Mesenchymal stem cell (in vitro differentiated cells and primary cell): ENCODE measurements around the gene SRSF6.

ENCODE experiments used
- DNase-seq: peaks from one replicate; pipeline ENCODE4 v3.0.0-alpha.2; 2013
- H2AFZ ChIP-seq: one replicate; pipeline ENCODE4 v1.6.1; 2013; ENCODE audit warnings: low read depth, mild to moderate bottlenecking, control low read depth, inconsistent platforms, low read length, moderate library complexity
- H2AK5ac ChIP-seq: 2 replicates; pipeline ENCODE4 v1.6.1; 2013; ENCODE audit warnings: low read length, moderate library complexity, mild to moderate bottlenecking, inconsistent platforms; ENCODE audit not compliant: severe bottlenecking
- H2BK120ac ChIP-seq: one replicate; pipeline ENCODE4 v1.6.1; 2013; ENCODE audit warnings: low read depth, mild to moderate bottlenecking, inconsistent platforms, low read length, moderate library complexity
- H2BK12ac ChIP-seq, 2 experiments: one replicate each; pipeline ENCODE4 v1.6.1; 2013; ENCODE audit warnings: inconsistent platforms in 2 of 2, low read length in 2 of 2, mild to moderate bottlenecking in 2 of 2, moderate library complexity in 2 of 2, control low read depth in 1 of 2
- H2BK15ac ChIP-seq: one replicate; pipeline ENCODE4 v1.6.1; 2013; ENCODE audit warnings: mild to moderate bottlenecking, low read depth, inconsistent platforms; ENCODE audit not compliant: poor library complexity, severe bottlenecking
- H2BK5ac ChIP-seq: 2 replicates; pipeline ENCODE4 v1.6.1; 2013; ENCODE audit warnings: low read depth, mild to moderate bottlenecking, low read length, control low read depth, inconsistent platforms; ENCODE audit not compliant: poor library complexity, severe bottlenecking
- H3K14ac ChIP-seq, 2 experiments: one replicate each; pipeline ENCODE4 v1.6.1; 2013; ENCODE audit warnings: inconsistent platforms in 2 of 2, low read length in 2 of 2, control low read depth in 1 of 2, mild to moderate bottlenecking in 1 of 2, moderate library complexity in 1 of 2
- H3K18ac ChIP-seq, 2 experiments: one replicate each; pipeline ENCODE4 v1.6.1; 2013; ENCODE audit warnings: inconsistent platforms in 2 of 2, low read length in 2 of 2, control low read depth in 1 of 2, low read depth in 1 of 2, mild to moderate bottlenecking in 1 of 2
- H3K23ac ChIP-seq, 2 experiments: one replicate each; pipeline ENCODE4 v1.6.1; 2013; ENCODE audit warnings: inconsistent platforms in 2 of 2, low read length in 2 of 2, mild to moderate bottlenecking in 2 of 2, moderate library complexity in 2 of 2, control low read depth in 1 of 2
- H3K27ac ChIP-seq: 2 replicates; pipeline ENCODE4 v1.5.1; 2013; ENCODE audit warnings: mild to moderate bottlenecking, moderate library complexity, low read length, control low read depth, inconsistent platforms; ENCODE audit not compliant: poor library complexity, severe bottlenecking
- H3K27me3 ChIP-seq, 2 experiments: 2 replicates each; pipeline versions ENCODE4 v1.6.1 to v1.7.0; 2013; ENCODE audit warnings: low read length in 2 of 2, mild to moderate bottlenecking in 2 of 2, moderate library complexity in 2 of 2, control low read depth in 1 of 2, inconsistent platforms in 1 of 2; ENCODE audit not compliant: control insufficient read depth in 1 of 2, insufficient read depth in 1 of 2
- H3K36me3 ChIP-seq, 2 experiments: 2 replicates each; pipeline versions ENCODE4 v1.6.1 to v1.7.0; 2013; ENCODE audit warnings: low read length in 2 of 2, control low read depth in 1 of 2, inconsistent platforms in 1 of 2, low read depth in 1 of 2, mild to moderate bottlenecking in 1 of 2; ENCODE audit not compliant: insufficient read depth in 2 of 2, control insufficient read depth in 1 of 2
- H3K4ac ChIP-seq, 2 experiments: one replicate each; pipeline ENCODE4 v1.6.1; 2013; ENCODE audit warnings: inconsistent platforms in 2 of 2, low read length in 2 of 2, mild to moderate bottlenecking in 2 of 2, moderate library complexity in 2 of 2, control low read depth in 1 of 2, low read depth in 1 of 2
- H3K4me1 ChIP-seq: 2 replicates; pipeline ENCODE4 v1.6.1; 2013; ENCODE audit warnings: low read depth, low read length, control low read depth; ENCODE audit not compliant: control insufficient read depth, insufficient read depth
- H3K4me2 ChIP-seq: 2 replicates; pipeline ENCODE4 v1.6.1; 2013; ENCODE audit warnings: low read length, mild to moderate bottlenecking, inconsistent platforms; ENCODE audit not compliant: poor library complexity, severe bottlenecking
- H3K4me3 ChIP-seq, 2 experiments: 2 replicates each; pipeline versions ENCODE4 v1.5.1 to v1.7.0; 2013; ENCODE audit warnings: low read length in 2 of 2, mild to moderate bottlenecking in 2 of 2, control low read depth in 1 of 2, low read depth in 1 of 2; ENCODE audit not compliant: insufficient read depth in 1 of 2
- H3K79me1 ChIP-seq: replicated peaks from 2 replicates; pipeline ENCODE4 v1.6.1; 2013; ENCODE audit warnings: mild to moderate bottlenecking, control low read depth, low read length, inconsistent platforms; ENCODE audit not compliant: poor library complexity, severe bottlenecking
- H3K9ac ChIP-seq: 2 replicates; pipeline ENCODE4 v1.7.0; 2013; ENCODE audit warnings: mild to moderate bottlenecking, low read length, moderate library complexity
- H3K9me3 ChIP-seq: 2 replicates; pipeline ENCODE4 v1.7.0; 2013; ENCODE audit warnings: mild to moderate bottlenecking, low read length; ENCODE audit not compliant: control insufficient read depth
- H4K8ac ChIP-seq: one replicate; pipeline ENCODE4 v1.6.1; 2013; ENCODE audit warnings: inconsistent platforms, mild to moderate bottlenecking, low read length, moderate library complexity
- H4K91ac ChIP-seq: one replicate; pipeline ENCODE4 v1.6.1; 2013; ENCODE audit warnings: mild to moderate bottlenecking, low read length, inconsistent platforms
- WGBS: methylation state at CpG from one replicate; pipeline ENCODE4 v1.1.7; 2013; ENCODE audit warnings: mixed read lengths; 5-methylcytosine and 5-hydroxymethylcytosine counted together

Gene SRSF6

GRCh38 chr20:43448748-43449535 is 8.8 kb upstream of the SRSF6 start:
- Histone ChIP-seq H3K4ac (no peak overlapping the region), H2AFZ (no peak overlapping the region), H3K4me2 (no peak overlapping the region), H3K14ac (no peak overlapping the region), H3K4me3 (no peak overlapping the region), H3K27me3 (peaks cover 13 to 42% of the 10 kb centered on the region in 2 experiments), H3K9me3 (no peaks in the 10 kb centered on the region), H4K91ac (no peak overlapping the region), H2BK120ac (no peak overlapping the region), H3K9ac (no peak overlapping the region), H2BK15ac (no peak overlapping the region), H2AK5ac (no peak overlapping the region), H4K8ac (no peak overlapping the region), H3K79me1 (no peaks in the 10 kb centered on the region), H2BK5ac (no peak overlapping the region), H3K36me3 (no peaks in the 10 kb centered on the region), H2BK12ac (no peak overlapping the region), H3K18ac (no peak overlapping the region), H3K23ac (no peak overlapping the region), H3K27ac (no peak overlapping the region), H3K4me1 (no peaks in the 10 kb centered on the region)
- WGBS, result 25% methylated on average over 8 of the region's 9 CpGs
- DNase-seq, result peak; percentile 53

- no peaks in the 10 kb centered on the region for H3K36me3 ChIP-seq
- 83% methylated on average over 11 of the region's 14 CpGs for WGBS
Observed at GRCh38 chr20:43450841-43451799, 6.6 kb upstream of the SRSF6 start.

DNA sequence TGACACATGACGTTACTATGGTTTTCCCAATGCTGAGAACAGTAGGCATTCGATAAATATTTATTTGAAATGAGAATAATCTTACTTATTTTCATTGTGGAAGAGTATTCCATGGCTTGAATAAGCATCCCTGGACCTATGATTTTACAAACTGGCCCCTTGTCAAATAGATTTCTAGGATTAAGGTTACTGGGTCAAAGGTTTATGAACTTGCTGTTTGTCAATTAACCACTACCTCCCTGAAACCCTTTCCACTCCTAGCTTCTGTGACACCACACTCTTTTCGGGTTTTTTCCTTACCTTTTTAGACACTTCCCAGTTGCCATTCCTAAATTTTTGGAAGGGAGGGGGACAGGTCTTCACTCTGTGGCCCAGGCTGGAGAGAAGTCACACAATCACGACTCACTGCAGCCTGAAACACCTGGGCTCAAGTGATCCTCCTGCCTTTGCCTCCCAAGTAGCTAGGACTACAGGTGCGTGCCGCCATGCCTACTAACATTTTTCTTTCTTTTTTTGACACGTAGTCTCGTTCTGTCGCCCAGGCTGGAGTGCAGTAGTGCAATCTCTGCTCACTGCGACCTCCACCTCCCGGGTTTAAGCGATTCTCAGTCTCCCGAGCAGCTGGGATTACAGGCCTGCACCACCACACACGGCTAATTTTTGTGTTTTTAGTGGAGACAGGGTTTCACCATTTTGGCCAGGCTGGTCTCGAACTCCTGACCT is 5.1 kb upstream of the SRSF6 start:
- no peak overlapping the region for H2AK5ac ChIP-seq
- no peaks in the 10 kb centered on the region for H3K36me3 ChIP-seq
- H3K23ac ChIP-seq, result no peak overlapping the region
- no peaks in the 10 kb centered on the region for H3K4me1 ChIP-seq
- H2BK12ac ChIP-seq, result no peak overlapping the region
- WGBS, result 86% methylated on average over 13 of the region's 15 CpGs
- no peak overlapping the region for H2AFZ ChIP-seq
- H3K9me3 ChIP-seq, result no peaks in the 10 kb centered on the region
- H3K4me3 ChIP-seq, result no peak overlapping the region
- H3K27ac ChIP-seq, result no peak overlapping the region
- no peak overlapping the region for H2BK15ac ChIP-seq
- H3K14ac ChIP-seq, result no peak overlapping the region
- H2BK5ac ChIP-seq, result no peak overlapping the region
- no peak overlapping the region for H3K9ac ChIP-seq
- H3K79me1 ChIP-seq, result no peaks in the 10 kb centered on the region
- H4K91ac ChIP-seq, result no peak overlapping the region
- H3K18ac ChIP-seq, result no peak overlapping the region
- no peak for DNase-seq
- H3K27me3 ChIP-seq, result peaks cover 21 to 34% of the 10 kb centered on the region in 2 experiments
- no peak overlapping the region for H3K4me2 ChIP-seq
- H2BK120ac ChIP-seq, result no peak overlapping the region
- no peak overlapping the region for H3K4ac ChIP-seq
- no peak overlapping the region for H4K8ac ChIP-seq

More at GRCh38 chr20:43450841-43451799, 6.6 kb upstream of the SRSF6 start:
- Histone ChIP-seq H2BK12ac (no peak overlapping the region), H3K79me1 (no peaks in the 10 kb centered on the region), H3K9ac (no peak overlapping the region), H4K91ac (no peak overlapping the region), H3K4me1 (no peaks in the 10 kb centered on the region), H3K9me3 (no peaks in the 10 kb centered on the region), H3K18ac (no peak overlapping the region), H3K27ac (no peak overlapping the region), H2BK5ac (no peak overlapping the region), H3K4me2 (no peak overlapping the region), H2AK5ac (no peak overlapping the region), H3K4ac (no peak overlapping the region), H4K8ac (no peak overlapping the region), H2BK120ac (no peak overlapping the region), H3K23ac (no peak overlapping the region), H3K14ac (no peak overlapping the region), H3K4me3 (no peak overlapping the region), H3K27me3 (peaks cover 21 to 34% of the 10 kb centered on the region in 2 experiments), H2BK15ac (no peak overlapping the region), H2AFZ (no peak overlapping the region)
- no peak for DNase-seq
